Measurements from ENCODE around the gene NOXO1. TPM values are rescaled to one million over a fixed set of nuclear protein-coding genes. Genes with fewer than 3 reads are reported as not detected.

Gene NOXO1
- polyA plus RNA-seq, 3 donors: 0.09 TPM; not detected in 2

DNA sequence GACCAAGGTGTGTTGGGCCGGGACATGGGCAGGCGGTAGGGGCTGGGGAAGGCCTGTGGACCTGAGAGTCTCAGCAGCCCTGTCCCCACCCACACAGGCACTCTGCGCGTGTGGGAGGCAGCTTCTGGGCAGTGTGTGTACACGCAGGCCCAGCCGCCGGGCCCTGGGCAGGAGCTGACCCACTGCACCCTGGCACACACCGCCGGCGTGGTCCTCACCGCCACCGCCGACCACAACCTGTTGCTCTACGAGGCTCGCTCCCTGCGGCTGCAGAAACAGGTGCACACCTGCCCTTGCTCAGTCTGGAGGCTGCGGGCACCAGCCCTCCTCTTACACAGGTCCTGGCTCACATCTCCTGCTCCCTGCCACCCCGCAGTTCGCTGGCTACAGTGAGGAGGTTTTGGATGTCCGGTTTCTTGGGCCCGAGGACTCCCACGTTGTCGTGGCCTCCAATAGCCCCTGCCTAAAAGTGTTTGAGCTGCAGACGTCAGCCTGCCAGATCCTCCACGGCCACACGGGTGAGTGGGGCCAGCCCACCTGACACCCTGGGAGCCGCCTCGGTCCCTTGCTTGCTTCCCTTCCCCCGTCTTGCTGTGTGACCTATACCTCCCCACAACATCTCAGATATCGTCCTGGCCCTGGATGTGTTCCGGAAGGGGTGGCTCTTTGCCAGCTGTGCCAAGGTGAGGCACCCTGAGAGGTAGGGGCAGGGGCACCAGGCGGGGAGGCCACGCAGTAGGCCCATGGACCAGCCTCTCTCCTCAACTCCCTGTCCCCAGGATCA lies 5.6 kb downstream of the NOXO1 start:
- H3K27ac Mint-ChIP-seq: no peak overlapping the region
- 96% methylated on average over 23 of the region's 33 CpGs for WGBS (ENCODE audit: insufficient coverage)
- H3K4me1 ChIP-seq (ENCODE audit: control insufficient read depth in 1 of 2, insufficient read depth in 2 of 2, low read length in 2 of 2): peaks cover 17 to 20% of the 10 kb centered on the region in 2 donors

More for the DNA sequence above, 5.6 kb downstream of the NOXO1 start:
- Histone ChIP-seq H3K36me3 (replicated peaks in 1 of 2; ENCODE audit: control insufficient read depth in 1 of 2, insufficient read depth in 2 of 2, low read length in 2 of 2) (peaks cover 45 to 47% of the 10 kb centered on the region in 2 donors), H2AFZ (ENCODE audit: insufficient read depth, low read depth, low read length, poor library complexity, severe bottlenecking) (no peak overlapping the region), H3K9me3 (replicated peaks in 1 of 2; ENCODE audit: control insufficient read depth in 1 of 2, insufficient read depth in 1 of 2, low read length in 2 of 2) (no peaks in the 10 kb centered on the region), H3K27me3 (ENCODE audit: control insufficient read depth in 2 of 2, insufficient read depth in 2 of 2, low read length in 2 of 2) (peaks cover 10 to 21% of the 10 kb centered on the region in 2 donors), H4K20me1 (ENCODE audit: insufficient read depth, low read length) (peaks cover 4% of the 10 kb centered on the region), H3K79me2 (ENCODE audit: insufficient read depth, low read length) (peaks cover 11% of the 10 kb centered on the region), H3K9ac (ENCODE audit: insufficient read depth, low read length, poor library complexity, severe bottlenecking) (no peak overlapping the region), H3K4me2 (replicated peaks; ENCODE audit: extremely low read depth, low read length, poor library complexity, severe bottlenecking) (no peak overlapping the region), H3K4me3 (replicated peaks in 1 of 3; ENCODE audit: low read depth in 2 of 3, low read length in 3 of 3) (no peak overlapping the region), H3K27ac (ENCODE audit: low read depth in 1 of 2, low read length in 2 of 2) (no peak overlapping the region)
- TF ChIP-seq, protein P1, sequence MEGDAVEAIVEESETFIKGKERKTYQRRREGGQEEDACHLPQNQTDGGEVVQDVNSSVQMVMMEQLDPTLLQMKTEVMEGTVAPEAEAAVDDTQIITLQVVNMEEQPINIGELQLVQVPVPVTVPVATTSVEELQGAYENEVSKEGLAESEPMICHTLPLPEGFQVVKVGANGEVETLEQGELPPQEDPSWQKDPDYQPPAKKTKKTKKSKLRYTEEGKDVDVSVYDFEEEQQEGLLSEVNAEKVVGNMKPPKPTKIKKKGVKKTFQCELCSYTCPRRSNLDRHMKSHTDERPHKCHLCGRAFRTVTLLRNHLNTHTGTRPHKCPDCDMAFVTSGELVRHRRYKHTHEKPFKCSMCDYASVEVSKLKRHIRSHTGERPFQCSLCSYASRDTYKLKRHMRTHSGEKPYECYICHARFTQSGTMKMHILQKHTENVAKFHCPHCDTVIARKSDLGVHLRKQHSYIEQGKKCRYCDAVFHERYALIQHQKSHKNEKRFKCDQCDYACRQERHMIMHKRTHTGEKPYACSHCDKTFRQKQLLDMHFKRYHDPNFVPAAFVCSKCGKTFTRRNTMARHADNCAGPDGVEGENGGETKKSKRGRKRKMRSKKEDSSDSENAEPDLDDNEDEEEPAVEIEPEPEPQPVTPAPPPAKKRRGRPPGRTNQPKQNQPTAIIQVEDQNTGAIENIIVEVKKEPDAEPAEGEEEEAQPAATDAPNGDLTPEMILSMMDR (IDR thresholded peaks at IDR 0.05): no peak
- intact Hi-C loops (cut with micrococcal nuclease): no loop called here
- no peak for DNase-seq
- no peak overlapping the region for H3K4me3 Mint-ChIP-seq
- peaks cover 18 to 31% (median 21%) of the 10 kb centered on the region in 3 donors for H3K27me3 Mint-ChIP-seq (ENCODE audit: low read depth in 3 of 3)
- peaks cover 41 to 48% of the 10 kb centered on the region in 2 donors for H3K36me3 Mint-ChIP-seq
- H3K4me1 Mint-ChIP-seq: peaks cover 21% of the 10 kb centered on the region
- peaks cover 0 to 3% (median 0%) of the 10 kb centered on the region in 7 donors for H3K9me3 Mint-ChIP-seq
